ENCODE measurements around the gene CCL17.
A peak's percentile ranks its signal among the peaks of the same experiment; 100 is the strongest.
"Not testable (repeated sequence)": the region's sequence is repeated elsewhere in the genome, so short reads cannot be mapped to it uniquely, and the experiment has no call there.

The CCL17 gene

DNA sequence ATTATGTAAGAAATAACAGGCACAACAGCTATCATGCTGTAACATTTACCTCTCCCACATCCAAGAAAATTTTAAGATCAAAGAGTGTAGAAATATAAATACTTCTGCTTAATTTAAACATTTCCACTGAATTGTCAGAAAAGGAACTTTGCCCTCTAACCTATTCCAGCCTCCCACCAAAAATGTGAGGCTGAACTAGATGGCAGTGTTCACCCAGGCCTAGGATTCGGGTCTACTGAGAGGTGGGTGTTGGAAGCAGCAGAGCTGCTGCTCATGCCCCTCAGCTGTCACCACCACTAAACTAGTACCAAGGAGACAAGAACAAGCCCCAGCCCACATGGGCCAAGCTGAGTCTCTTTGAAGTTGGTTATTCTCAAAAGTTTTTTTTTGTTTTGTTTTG lies 31.3 kb downstream of the CCL17 start:
- no peak for DNase-seq

- not testable (repeated sequence) for DNase-seq
These were observed 35.4 kb downstream of the CCL17 start for GRCh38 chr16:57439947-57440346.

GRCh38 chr16:57440551-57440950 lies 36.0 kb downstream of the CCL17 start:
- not testable (repeated sequence) for DNase-seq

DNA sequence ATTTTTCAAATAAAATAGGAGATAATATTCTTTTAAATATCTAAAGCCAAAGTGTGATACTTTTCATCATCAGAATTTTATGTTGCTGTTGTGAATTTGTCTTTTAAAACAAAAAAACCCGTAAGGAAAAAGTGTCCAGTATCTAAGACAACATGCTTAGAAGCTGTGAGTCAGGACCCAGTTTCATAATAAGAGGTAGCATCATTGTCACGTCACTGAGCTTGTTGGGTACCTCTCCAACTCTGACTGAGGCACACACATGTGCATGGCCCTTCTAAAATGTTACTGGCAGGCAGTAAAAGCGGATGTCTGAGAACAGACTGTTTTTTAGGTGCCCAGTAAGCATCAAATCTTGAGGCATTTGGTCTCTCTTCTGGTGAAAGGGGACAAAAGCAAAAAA lies 40.1 kb downstream of the CCL17 start:
- DNase-seq = no peak

- no peak for DNase-seq
These were observed 40.9 kb downstream of the CCL17 start for GRCh38 chr16:57445510-57445909.

DNA sequence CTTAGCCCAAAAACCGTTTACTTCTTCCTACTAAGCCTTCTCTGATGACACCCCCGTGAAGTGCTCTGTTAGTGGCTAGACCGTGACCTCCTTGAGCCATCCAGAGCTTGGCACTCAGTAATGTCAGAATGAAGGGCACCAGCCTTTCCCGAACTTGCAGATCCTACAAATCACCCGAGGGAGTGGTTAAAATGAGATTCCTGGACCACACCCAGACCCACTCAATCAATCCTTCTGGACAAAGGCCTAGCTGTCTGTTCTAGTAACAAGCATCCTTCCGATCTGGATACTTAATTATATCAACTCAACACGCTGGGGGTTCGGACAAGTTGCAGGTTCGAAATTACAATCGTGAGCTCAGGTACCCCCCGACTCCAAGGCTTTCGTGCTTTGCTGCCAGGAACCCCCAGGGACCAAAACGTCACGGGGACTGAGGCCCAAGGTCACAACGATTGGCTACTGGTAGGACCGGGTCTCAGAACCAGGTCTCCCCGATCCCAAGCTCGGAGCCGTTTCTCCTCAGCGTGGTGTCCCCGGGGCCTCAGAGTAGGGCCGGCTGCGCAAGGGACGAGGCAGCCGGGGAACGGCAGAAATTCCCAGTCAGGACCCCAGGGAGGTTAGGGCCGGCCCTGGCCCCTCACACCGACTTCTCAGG lies 42.1 kb downstream of the CCL17 start:
- DNase-seq = peak; percentile 22

GRCh38 chr16:57447186-57447962 lies 42.8 kb downstream of the CCL17 start, which contains the start of the genes CIAPIN1 and COQ9:
Gene CIAPIN1 (minus strand): TSS chr16:57447385. CDS start chr16:57440928, 6,457 bp downstream.
Gene COQ9 (plus strand): TSS chr16:57447479. CDS start chr16:57447506, 27 bp downstream.
- DNase-seq = peak; percentile 93

DNA sequence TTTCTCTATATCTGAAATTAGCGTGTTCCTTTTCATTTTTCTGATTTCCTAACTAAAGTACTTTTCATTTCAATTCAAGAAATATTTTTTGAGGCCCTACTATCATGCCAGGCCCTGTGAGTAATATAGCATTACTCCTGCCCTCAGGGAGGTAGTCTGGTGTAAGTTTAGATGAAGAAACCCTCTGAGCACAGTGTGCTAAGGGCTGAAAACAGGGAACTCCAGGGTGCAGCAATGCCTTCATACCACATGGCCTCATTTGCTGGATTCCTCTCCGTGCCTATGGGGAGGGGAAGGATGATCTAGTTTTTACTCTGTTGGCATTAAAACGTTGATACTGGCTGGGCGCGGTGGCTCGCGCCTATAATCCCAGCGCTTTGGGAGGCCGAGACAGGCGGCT lies 47.5 kb downstream of the CCL17 start:
- no peak for DNase-seq

GRCh38 chr16:57462209-57462977 lies 57.8 kb downstream of the CCL17 start, which contains the start of gene POLR2C:
Gene POLR2C (plus strand): TSS chr16:57462679. CDS start chr16:57462725, 46 bp downstream.
- peak; percentile 83 for DNase-seq

DNA sequence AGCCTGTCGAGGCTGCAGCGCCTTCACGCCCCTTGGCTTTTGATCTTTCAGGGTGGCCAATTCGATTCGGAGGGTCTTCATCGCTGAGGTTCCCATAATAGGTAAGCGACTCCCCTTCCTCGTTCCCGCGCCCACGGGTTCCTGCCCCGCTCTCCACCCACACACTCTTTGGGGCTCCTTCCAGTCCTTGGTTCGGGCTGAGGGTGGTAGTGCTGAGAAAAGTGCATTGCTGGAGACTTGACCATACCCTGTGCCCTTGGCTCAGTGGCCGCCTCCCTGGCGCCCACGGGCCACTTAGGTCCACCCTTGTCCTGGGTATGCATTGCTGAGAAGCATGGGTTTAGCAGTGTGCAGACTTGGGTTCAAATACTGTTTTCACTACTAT lies 58.4 kb downstream of the CCL17 start:
- DNase-seq = no peak

DNA sequence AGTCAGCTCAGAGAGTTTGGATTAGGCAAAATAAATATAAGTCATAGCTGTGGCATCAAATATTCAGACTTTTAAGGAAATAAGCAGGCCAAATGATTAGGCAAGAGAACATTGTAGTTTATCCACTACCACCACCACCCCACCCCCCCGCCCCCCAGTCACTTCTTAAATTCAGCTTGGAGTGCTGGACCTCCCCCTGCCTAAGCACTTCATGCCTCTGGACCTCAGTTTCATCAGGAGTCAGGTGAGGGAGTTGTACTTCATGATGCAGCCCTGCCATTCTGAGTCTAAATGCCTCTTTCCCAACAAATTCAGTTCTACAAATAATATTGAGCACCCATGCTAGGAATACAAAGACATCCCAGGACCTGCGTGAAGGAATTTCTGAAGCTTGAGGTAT lies 60.0 kb downstream of the CCL17 start:
- DNase-seq = no peak

Measured in fibroblast of skin of right biceps (primary cell).